GM19043 (cell line): ENCODE results near the gene HNF1B.
"Not testable (repeated sequence)": the region's sequence is repeated elsewhere in the genome, so short reads cannot be mapped to it uniquely, and the experiment has no call there.

Experiments used
- ATAC-seq: cut with Tn5 transposase; IDR thresholded peaks from one replicate; pipeline ENCODE4 v1.9.1; 2021; ENCODE audit warnings: low read depth; ENCODE audit not compliant: unreplicated experiment

HNF1B gene, protein sequence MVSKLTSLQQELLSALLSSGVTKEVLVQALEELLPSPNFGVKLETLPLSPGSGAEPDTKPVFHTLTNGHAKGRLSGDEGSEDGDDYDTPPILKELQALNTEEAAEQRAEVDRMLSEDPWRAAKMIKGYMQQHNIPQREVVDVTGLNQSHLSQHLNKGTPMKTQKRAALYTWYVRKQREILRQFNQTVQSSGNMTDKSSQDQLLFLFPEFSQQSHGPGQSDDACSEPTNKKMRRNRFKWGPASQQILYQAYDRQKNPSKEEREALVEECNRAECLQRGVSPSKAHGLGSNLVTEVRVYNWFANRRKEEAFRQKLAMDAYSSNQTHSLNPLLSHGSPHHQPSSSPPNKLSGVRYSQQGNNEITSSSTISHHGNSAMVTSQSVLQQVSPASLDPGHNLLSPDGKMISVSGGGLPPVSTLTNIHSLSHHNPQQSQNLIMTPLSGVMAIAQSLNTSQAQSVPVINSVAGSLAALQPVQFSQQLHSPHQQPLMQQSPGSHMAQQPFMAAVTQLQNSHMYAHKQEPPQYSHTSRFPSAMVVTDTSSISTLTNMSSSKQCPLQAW

DNA sequence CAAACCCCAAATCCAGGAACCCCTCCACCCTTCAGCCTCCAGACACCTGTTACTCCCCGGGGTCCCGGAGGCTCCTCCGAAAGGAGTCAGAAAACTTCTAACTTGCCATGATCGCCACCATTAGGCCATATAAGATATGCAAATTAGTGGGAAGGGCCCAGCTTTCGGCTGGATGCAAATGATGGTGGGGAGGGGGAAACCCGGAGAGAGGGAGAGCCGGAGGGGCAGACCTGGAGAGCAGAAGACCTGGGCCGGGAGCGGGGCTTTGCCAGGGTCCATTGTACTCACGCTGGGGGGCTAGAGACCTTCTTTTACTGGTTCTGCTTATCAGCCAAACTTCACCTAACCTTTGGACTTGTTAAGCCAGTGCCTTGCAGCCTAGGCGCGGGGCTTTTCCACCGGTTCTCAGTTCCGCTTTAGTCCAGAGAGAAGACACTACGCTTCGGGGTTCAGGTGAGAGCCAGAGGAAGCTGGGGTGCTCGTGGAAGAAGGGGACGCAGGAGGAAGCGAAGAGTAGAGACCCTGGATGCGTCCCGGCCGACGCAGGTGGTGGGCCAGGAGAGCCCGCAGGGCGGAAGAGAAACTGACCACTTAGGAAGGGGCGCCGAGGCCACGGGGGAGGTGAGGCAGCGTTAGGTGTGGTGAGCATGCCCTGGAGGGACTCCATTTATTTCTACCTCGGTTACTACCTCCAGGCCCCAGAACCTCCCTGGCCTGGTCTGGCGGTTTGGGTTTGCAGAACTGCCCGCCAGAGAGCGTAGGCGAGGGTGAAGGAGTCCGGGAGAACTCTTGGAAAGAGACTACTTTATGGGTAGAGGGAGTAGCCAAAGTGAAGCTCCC lies at the start of gene HNF1B:
TSS of gene HNF1B (minus strand) at position 99 of the 840 bp plus-strand sequence. CDS start 175 bp downstream, outside the sequence.
- peak; percentile 41 for ATAC-seq

DNA sequence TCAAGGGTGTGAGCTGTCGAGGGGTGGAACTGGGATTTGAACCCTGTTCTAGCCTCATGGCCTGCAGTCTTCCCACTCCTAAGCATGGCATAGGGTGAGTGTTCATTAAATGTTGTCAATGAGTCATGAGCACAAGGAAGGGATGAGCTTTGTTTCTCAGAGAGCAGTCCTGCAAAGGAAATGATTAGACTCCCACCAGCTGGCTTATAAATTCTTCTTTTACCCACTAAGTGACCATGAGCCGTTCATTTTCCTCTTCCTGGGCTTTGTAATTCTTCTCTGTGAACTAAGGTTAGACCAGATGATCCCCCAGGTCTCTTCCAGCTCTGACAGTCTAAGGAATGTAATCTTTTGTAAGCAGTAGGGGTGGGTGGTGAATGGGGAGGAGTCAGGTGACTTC lies 47.9 kb upstream of the HNF1B start:
- ATAC-seq = no peak

DNA sequence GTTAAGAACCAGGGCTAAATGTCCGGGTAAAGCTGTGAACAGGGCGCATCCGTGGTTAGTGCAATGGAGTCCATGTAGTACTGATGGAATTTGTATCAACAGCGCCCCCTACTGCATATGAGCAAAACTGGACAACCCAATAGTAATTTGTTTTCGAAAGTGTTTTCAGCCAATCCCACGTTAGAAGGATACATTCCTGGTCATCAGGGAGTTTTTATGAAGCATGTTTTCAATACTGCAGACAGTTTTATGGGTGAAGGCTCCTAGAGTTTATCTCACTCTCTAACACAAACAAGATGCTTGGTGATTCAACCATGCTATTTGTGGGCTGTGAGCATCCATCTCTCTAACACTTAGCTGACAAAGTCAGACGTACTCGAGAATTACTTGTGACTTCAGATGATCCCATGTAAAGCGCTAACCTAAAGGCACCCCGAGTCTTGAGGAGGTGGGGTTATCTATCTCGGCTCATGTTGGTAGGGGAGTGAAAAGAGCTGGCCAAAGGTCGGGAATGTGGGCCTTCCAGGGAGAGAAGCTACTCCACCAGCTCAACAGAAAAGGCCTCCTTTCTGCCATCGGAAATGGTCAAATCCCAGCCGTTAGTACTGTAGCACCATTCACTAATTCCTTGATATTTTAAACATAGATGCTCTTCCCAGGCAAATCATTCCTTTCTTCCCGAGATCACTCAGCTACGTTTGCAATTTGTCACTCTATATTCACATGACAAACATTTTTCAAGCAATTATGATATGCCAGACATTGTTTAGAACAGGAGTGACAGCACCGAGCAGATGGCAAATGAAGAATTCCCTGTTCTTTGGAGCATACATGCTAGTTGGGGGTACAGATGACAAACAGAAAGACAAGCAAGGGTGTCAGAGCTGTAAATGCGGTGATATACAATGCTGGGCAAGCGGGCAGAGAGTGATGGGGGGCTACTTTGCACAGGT lies 46.9 kb upstream of the HNF1B start:
- no peak for ATAC-seq

DNA sequence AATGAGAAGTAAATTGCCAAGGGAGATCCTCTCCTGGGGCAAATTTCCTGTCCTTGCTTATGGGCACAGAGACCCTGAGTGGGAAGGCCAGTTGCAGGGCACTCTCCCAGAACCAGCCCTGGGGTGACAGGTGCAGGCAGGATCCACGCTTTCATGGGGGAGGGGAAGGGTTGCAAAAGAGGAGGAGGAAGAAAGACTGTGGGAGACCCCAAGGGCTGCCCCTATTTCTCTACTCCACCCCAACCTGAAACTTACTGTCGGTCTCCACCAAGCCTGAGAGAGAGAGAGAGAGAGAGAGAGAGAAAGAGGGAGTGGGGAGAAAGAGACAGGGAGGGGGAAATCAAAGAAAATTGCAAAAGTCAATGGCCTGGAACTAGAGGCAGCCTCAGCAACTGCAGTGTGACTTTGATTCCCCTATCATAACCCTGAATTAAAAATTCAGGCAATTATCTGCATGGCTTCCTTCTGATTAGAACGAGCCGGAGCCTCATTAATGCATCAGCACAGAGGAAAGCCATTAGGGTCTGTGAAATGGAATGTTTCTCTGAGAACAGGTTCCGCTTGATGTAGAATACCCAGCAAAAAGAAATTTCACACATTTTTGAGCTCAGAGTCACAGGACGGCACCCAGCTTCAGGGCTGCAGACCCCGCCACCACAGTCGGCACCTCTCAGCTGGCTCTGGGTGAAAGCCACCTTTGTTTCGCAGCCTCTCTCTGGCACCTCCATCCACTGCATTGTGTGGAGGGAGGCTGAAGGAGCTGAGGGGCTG lies 45.1 kb upstream of the HNF1B start:
- no peak for ATAC-seq

DNA sequence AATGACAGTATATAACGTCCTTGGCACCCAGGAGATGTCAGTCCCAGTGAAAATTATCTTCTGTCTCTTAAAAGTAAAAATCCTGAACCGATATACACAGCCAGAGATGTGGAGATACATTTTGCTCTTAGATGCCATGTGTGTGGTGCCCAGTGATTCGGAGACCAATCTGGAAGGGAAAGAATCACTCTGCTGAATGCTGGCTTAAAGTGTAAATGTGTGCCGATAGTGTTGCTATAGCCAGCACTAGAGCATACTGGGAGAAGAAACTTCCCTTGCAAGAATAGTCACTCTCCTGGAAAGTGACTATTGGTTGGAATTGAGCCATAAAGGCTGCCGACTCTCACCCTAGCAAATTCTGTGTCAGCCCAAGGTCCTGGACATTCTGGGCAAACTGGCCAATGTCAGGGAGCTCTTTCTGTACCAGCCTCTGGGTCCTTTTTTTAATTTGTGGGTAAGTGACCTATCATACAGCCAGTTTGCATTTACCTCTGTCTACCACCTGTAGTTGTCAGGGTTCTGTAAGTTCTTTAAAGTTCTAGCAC lies 44.2 kb upstream of the HNF1B start:
- ATAC-seq = no peak

DNA sequence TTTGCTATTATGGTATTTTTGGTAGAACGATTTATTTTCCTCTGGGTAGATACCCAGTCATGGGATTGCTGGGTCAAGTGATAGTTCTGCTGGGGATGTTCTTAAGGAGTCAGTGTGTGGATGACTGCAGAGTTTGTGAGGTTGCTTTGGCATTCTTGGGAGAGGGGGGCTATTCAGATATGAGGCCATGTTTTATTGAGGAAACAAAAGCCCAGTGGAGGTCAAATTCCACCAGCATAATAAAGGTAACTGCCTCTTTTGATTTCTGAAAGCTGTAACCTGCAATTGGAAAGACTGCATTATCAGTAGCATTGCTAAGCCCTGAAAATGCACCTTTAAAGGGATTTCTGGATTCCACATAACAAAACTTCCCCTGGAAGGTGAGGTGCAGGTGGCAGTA lies 43.7 kb upstream of the HNF1B start:
- ATAC-seq = no peak

DNA sequence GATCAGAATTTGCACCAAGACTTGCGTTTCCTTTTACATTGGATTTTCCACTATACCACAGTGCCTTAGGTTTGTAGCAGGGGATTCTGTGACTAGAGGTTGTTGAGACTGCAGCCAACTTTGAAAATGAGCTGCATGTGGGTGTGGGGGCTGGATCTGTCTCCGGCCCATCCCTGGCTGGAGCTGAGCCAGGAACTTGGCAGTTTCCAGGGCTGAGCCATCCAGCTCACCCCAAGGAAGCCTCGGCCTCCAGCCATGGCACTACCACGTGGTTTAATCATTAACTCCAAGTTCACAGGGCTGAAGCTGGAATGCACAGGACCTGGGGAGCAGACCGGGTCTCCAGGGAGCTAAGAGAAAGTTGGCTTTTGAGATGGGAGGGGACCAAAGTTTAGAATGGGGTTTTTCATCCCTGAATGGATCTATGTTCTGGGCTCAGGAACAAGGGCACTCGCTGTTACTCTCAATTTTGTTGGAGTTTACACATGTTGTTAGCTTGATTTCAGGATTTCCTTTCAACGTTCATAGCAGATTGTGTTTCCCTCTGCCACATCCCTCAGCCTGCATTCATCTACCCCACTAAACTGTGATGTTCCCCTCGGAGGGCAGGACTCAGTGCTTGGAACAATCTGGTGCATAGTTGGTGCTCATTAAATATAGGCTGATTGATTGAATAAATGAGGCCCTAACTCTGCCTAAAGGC lies 42.3 kb upstream of the HNF1B start:
- no peak for ATAC-seq

DNA sequence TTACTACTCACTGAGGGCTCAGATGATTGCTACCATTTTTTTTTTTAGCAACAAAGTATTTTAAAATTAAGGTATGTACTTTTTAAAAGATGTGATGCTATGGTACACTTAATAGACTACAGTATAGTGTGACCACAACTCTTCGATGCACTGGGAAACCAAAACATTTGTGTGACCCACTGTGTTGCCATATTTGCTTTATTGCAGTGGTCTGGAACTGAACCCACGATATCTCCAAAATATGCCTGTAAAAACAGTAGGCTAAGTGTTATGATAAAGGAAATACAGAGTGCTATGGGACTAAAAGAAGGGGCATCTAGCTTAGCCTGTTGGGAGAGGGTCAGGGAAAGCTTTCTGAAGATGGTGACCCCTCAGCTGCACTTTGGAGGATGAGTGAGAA lies 41.6 kb upstream of the HNF1B start:
- ATAC-seq = no peak

DNA sequence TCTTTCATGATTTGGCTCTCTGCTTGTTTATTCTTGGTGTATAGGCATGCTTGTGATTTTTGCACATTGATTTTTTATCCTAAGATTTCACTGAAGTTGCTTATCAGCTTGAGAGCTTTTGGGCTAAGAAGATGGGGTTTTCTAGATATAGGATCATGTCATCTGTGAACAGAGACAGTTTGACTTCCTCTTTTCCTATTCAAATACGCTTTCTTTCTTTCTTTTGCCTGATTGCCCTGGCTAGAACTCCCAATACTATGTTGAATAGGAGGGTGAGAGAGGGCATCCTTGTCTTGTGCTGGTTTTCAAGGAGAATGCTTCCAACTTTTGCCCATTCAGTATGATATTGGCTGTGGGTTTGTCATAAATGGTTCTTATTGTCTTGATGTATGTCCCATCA lies 37.6 kb upstream of the HNF1B start:
- ATAC-seq = not testable (repeated sequence)

DNA sequence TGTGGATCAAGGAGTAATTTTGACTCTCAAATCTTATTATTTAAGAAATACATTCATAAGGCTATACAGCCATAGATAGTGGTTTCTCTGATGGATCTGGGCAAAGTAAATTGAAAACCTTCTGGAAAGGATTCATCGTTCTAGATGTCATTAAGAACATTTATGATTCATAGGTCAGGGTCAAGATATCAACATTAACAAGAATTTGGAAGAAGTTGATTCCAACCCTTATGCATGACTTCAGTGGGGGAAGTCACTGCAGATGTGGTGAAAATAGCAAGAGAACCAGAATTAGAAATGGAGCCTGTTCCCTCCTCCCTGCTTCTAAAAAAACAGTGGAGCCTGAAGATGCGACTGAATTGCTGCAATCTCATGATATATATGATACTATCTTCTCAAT lies 36.6 kb upstream of the HNF1B start:
- ATAC-seq = no peak

DNA sequence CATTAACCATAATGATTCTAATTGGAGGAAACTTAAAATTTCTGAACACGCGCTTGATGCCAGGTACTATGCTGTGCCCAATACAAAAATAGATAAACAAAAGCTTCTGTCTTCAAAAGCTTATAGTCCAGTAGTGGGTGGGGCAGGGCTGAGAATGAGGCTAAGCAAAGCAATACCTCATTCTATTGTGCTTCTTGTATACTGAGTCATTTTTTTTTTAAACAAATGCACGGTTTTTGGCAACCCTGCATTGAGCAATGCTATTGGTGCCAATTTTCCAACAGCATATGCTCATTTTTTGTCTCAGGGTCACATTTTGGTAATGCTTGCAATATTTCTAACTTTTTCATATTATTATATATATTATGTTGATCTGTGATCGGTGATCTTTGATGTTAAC lies 34.7 kb upstream of the HNF1B start:
- ATAC-seq = no peak

DNA sequence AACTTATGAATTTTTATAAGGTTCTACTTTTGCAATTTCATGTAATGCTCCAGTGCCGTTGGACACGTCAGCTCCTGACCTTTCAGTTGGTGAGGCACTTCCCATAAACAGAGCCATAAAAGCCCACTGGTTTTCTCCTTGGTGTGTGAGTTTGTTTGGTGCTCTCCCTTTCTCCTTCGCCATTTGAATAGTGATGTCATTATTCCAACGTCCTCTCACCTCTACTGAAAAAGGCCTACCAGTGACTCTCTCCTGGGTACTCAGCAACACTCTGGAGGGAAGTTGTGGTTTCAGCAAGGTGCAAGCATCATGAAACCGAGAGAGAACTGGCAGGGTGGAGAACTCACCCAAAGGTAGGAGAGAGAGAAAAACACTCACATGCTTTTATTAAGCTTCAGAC lies 29.6 kb upstream of the HNF1B start:
- ATAC-seq = no peak

DNA sequence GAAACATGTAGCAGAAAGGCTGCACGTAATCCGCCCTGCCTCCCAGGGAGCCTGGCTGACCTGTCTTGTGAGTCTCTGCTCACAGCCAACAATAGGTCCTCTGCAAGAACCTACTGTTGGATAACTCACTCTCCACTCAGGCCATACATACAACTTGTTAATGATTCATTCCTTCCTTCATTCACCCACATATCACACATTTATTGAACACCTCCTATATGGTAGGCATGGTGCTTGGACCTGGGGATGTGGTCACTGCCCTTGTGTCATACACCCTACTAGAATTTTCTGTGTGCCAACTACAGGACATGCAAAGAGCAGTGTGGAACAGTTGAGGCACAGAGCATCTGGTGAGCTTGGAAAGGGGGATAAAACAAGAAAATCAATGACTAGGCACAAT lies 28.1 kb upstream of the HNF1B start:
- ATAC-seq = no peak

DNA sequence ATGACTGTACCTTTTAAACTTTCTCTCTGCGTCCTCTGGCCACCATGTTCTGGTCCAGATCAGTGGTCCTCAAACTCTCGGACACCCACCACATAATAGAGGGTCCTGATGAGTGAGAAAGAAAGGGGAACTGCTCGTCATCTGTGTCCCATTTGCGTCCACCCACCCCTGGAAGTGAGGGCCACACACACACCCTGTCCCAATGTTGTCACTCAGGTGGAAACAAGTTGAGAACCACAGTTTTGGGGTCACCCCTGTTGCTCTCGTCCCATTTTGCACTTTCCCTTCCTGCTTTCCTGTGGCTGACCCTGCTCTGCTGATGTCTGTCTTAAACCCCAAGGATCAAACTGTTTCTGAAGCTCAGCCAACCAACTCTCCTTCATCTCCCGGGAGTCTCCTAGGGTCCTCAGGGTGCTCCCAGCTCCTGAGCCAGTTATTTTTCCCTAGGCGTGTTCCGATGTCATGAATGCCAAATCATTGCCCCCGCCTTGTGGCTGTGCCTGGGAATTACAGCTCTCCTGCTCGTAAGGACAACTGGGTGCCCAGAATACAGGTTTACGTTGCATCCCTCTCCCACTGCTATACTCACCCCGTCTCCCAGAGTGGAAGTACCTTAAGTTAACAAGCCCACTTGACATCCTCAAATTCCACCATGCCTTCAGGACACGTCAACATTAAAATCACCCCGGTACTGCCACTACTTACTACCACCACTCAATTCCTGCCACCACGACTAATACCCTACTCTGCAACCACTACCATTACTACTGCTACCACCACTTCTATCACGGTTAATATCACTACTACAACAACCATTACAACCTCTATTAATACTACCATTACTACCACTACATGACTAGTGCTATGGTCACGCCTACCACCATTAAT lies 26.0 kb upstream of the HNF1B start:
- no peak for ATAC-seq

DNA sequence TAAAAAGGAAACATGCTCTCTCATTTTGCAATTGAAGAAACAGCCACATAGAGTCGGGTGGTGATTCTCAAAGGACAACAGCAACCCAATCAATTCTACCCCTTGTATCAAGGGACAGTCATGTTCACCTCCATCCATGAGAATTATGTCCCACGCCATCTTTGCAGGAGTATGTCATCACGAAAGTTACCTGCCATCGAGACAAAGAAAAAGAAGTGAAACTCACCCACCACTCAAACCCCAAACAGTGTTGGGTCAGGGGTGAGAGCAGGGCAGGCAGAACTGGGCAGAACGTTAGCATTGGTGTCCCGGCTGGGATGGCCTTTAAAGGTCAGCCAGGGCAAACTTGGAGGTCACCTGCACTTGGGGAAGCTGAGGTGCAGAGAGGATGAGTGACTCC lies 24.2 kb upstream of the HNF1B start:
- ATAC-seq = no peak

DNA sequence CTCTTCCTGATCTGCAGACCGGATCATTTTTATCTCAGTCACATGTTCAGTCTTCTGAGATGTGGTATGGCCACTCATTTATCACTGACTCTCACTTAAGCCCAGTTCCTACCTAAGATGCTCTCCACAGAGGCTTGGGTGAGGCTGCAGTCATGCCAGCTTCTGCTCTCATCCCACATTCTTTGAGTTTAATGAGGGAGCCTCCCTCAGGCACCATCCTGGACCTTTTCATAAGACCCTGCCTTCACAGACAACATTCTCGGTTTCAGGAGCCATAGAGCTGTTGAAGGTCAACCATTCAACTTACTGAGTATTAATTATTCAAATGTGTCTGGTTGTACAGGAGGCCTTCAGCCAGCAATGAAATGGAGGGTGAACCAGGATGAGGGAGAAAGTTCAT lies 23.6 kb upstream of the HNF1B start:
- no peak for ATAC-seq

DNA sequence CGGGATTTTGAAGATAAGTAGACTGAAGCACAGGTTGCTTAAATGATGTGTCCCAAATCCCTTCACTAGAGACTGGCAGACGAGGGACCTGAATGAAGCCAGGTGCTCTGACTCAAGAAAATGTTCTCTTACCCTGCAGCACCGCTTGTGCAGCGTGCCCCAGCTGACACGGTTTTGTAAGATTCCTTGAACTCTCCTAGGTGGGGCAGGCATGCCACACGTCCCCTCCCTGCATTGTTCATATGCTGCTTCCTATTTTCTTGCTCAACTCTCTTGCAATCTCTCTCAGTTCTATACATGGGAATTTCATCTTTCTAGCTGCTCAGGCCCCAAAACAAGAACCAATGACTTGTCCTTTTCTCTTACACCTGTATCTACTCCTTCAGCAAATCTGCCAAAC lies 22.1 kb upstream of the HNF1B start:
- no peak for ATAC-seq

DNA sequence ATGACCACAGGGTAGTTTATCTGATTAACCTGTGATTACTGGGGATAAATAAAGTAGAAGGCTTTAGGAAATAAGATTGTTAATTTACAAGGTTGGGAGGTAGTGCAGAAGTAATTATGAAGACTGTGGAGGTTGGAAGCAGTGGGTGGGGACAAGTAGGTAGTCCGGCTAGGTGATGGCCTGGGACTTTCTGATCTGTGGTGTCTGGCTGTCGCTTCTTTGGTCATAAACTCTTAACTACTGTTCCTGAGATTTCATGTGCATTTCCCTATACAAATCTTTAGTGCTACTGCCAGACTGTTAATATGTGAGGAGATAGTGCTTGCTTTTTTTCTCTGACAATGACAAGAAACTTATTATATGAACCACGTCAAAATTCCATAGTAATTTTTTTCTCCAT lies 19.5 kb upstream of the HNF1B start:
- no peak for ATAC-seq
